HG03103 (cell line): Measurements from ENCODE around the gene AUNIP.

Experiments
- ATAC-seq: cut with Tn5 transposase; IDR thresholded peaks from one replicate; pipeline ENCODE4 v1.9.1; 2021; ENCODE audit warnings: low read depth; ENCODE audit not compliant: unreplicated experiment

Gene AUNIP

GRCh38 chr1:25890239-25891034 is 31.2 kb upstream of the AUNIP start:
- ATAC-seq, result no peak

GRCh38 chr1:25889470-25889869 is 30.2 kb upstream of the AUNIP start:
- ATAC-seq, result no peak

GRCh38 chr1:25888426-25888987 is 29.2 kb upstream of the AUNIP start:
- no peak for ATAC-seq

DNA sequence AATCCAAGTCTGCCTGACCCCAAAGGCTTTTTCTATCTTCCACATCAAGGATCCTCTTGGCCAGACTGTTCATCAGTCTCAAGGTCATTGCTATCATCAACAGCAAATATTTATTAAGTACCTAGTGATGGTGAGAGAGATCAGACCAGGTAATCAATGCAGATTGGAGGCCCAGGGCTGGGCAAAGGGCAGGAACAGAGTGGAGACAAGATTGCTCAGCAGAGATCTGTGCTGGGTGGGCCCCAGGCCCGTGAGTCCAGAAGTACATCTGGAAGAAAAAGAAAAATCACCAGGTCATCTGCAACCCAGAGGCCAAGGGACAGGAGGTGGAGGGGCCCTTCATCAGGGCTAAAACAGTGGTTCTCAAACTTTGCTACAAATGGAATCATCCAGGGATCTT is 26.3 kb upstream of the AUNIP start:
- ATAC-seq, result no peak

DNA sequence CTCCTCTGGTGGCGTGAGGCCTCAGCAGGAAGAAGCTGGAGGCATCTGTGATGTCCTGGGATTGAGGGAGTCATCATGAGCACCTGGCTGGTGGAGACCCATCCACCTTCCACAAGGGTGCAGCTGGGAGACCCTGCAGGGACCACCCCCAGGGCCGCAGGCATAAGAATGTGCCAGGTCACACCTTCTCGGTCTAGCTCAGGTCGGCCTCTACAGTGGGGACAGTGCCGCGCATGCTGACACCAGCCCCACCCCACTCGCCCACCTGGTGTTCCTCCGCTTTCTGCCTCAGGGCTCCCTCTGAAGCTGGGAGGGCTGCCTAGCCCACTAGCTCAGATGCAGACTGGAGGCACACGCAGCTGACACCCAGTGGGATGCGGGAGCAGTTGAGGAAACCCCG is 22.0 kb upstream of the AUNIP start:
- no peak for ATAC-seq

GRCh38 chr1:25880518-25880917 is 21.3 kb upstream of the AUNIP start:
- no peak for ATAC-seq

DNA sequence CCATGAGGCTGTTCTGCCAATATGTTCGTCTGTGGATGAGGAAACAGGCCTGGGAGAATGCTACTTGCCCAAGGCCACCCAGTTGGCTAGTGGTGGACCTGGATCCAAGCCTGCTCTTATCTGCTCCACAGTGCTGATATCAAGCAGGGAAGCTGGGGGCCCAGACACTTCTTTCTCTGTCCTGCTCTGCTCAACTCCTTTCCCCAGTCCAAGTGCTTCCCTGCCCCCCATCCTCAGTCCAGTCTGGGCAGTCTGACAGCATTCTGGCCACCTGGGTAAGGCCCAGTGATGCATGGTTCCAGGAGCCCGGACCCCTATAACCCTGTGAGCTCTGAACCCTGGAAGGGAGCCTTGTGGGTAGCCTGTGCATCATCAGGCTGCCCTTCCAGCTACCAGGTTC is 20.4 kb upstream of the AUNIP start:
- ATAC-seq, result no peak

- ATAC-seq, result no peak
Measured at GRCh38 chr1:25878690-25879089, 19.4 kb upstream of the AUNIP start.

DNA sequence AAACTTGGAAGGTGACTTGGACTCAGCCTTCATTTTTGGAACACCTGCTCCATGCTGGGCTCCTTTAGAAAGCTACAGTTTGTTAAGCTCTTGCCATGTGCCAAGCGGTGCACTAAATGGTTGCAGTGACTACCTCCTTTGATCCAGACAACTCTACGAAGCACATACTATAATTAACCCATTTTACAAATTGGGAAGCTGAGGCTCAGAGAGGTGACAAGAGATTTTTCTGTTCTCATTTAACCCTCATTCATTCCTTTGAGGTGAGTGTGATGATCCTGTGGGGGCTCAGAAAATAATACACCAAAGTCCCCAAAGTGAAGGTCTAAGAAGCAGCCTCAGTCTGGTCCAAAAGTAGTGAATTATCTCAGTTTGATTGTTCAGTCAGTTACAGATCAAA is 17.9 kb upstream of the AUNIP start:
- ATAC-seq, result no peak

DNA sequence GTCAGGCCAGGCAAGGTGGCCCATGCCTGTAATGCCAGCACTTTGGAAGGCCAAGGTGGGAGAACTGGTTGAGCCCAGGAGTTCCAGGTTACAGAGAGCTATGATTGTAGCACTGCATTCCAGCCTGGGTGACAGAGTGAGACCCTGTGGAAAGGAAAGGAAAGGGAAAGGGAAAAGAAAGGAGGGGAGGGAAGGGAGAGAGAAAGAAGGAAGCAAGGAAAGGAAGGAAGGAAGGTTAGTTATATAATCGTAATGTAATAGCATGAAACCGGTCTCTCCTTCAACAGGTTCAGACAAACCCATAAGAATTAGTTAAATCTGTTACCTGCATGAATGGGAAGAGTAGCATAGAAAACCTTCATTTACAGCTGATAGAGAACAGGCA is 17.4 kb upstream of the AUNIP start:
- no peak for ATAC-seq

- ATAC-seq, result no peak
Measured at GRCh38 chr1:25875856-25876692, 16.8 kb upstream of the AUNIP start.

GRCh38 chr1:25875154-25875855 is 16.0 kb upstream of the AUNIP start, which contains the start of gene PAQR7:
TSS of gene PAQR7 (minus strand) at chr1:25875708. CDS start at chr1:25863839, 11,869 bp downstream.
- no peak for ATAC-seq

- ATAC-seq, result no peak
Measured at GRCh38 chr1:25874635-25875153, 15.4 kb upstream of the AUNIP start.

DNA sequence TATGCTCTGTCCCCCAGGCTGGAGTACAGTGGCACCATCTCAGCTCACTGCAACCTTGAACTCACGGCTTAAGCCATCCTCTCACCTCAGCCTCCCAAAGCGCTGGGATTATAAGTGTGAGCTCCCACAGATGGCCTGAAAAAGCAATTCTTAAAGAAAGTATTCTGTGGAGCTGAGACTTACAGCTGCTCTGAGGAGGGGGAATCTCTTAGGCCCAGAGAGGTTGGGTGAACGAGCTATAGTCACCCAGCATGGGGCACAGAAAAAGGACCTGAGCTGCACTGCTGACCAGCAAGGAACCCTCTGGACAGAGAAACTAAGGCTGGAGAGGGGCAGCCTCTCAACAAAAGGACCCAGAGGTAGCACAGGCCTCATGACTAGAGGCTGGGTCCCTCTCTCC is 15.0 kb upstream of the AUNIP start:
- no peak for ATAC-seq

DNA sequence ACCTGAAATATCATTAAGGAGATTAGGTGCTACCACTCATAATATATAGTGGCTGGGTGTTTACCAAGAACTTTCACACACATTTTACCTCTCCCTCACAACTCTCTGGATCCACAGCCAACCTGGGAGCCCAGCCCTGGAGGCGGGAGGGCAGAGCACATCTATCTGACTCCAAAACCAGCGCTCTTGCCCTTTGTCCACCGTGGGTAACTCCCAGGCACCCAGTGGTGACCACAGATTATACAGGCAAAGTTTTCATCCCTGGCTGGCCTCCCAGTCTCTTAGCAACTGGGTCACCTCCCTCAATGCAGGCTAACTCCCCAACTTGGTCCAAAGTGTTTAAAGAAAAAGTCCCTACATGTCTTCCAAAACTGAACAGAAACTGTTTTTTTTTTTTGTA is 13.9 kb upstream of the AUNIP start:
- ATAC-seq, result no peak

GRCh38 chr1:25872713-25873112 is 13.5 kb upstream of the AUNIP start:
- no peak for ATAC-seq

DNA sequence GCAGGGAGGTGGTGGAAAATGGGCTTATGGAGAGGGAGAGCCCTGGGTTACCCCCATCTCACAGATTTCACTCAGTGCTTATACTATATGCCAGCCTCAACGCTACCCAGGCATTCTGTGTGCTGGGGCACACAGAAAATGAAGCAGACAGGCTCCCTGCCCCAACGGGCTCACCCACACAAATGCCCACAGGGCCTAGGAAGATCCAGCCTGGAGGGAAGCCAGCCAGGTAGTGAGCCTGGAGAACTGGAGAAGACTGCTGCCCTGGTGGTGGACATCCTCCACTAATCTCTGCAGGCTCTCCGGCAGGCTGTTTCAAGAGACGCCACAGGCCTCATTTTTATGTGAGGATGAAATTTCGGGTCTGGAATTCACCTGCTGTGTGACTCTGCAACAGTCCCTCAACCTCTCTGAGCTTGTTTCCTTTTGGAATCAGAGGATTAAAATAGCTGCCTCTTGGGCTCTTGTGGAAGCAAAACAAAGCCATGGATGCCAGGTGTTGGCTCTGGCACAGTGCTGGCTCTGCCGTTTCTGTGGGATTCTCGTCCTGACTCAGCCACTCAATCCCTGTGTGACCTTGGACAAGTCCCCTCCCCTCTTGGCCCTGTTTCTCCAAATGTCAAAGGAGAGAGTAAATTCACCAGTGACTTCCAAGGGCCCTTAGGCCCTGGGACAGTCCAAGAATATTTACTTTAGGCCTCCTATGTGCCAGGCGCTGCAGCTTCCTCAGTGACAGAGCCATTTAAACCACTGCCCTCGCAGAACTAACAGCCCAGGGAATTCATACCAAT is 12.6 kb upstream of the AUNIP start:
- no peak for ATAC-seq

DNA sequence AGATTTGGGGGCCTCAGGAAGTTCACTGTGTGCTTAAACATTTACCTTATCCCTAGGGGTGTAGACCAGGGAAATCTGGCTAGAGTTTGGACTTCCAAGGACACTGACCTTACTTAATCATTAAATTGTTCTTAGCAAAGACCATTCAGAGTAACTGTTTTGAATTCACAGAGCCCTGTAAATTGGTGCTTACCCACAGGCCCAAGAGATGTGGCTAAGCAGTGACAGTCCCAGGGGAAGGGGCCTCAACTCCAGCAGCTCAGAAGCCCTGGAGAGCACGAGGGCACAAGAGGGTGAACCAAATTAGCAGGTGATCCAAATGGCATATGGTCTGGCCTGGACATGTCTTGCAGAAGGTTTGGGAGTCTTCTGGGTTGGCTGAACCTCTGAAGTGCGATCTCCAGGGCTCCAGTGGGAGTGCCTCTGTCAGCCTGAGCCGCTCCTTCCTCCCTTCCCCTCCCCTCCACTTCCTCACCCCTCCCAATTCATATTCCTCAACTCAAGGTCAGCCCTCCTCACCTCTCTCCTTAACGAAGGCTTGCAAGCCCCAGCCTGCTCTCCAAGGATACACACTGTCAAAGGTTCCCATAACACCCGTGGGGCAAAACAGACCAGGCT is 11.9 kb upstream of the AUNIP start:
- no peak for ATAC-seq

GRCh38 chr1:25870614-25871013 is 11.4 kb upstream of the AUNIP start:
- no peak for ATAC-seq
